Mucosa of descending colon (tissue), 3 donors: ENCODE measurements around the gene OR7A10. TPM values are rescaled to one million over a fixed set of nuclear protein-coding genes. Genes with fewer than 3 reads are reported as not detected.

Experiments
- ATAC-seq: fragments of 200-7000 bp; cut with Tn5 transposase; one replicate; pipeline ENCODE4 v1.9.1; 2020; ENCODE audit warnings: mild to moderate bottlenecking, moderate library complexity
- DNase-seq, 3 donors: peaks; one replicate each; pipeline ENCODE4 v3.0.0-alpha.2; 2020
- H3K36me3 ChIP-seq: fragments of 200-600 bp; one replicate; pipeline ENCODE4 v1.8.0; 2021; ENCODE audit warnings: low read depth, mild to moderate bottlenecking
- H3K4me1 ChIP-seq: fragments of 200-600 bp; one replicate; pipeline ENCODE4 v1.8.0; 2021; ENCODE audit warnings: low read depth, mild to moderate bottlenecking
- H3K4me3 ChIP-seq: fragments of 200-600 bp; one replicate; pipeline ENCODE4 v1.8.0; 2021; ENCODE audit warnings: mild to moderate bottlenecking
- H3K9me3 ChIP-seq: fragments of 200-600 bp; one replicate; pipeline ENCODE4 v1.8.0; 2021; ENCODE audit warnings: mild to moderate bottlenecking
- intact Hi-C, 2 donors: fragments of 100-400 bp; cut with DNase I in 1 of 2; cut with micrococcal nuclease in 1 of 2; formaldehyde crosslinking; loops; one replicate each; pipeline versions ENCODE4 v1.11.0 to v1.11.1; 2022; cut with DNase I, micrococcal nuclease
- long read RNA-seq, 2 donors: library from polyadenylated mRNA; unstranded; transcript quantifications; one replicate each; pipeline ENCODE4 v2.0.0, GENCODE V29; 2019 to 2021
- total RNA-seq, 3 donors: library from RNA; stranded (reverse); fragmentation: NEBNext Ultra II Directional in 2 of 3; extraction: Animal tissue kit (Norgen Biotek cat#: 25700) in 2 of 3; gene quantifications; one replicate each; pipeline versions ENCODE4 v1.2.1 to v1.2.4, GENCODE V29; 2021 to 2023
- TF ChIP-seq, protein P1 (sequence below): fragments of 200-600 bp; IDR thresholded peaks from one replicate; pipeline ENCODE4 v1.8.0; 2022; ENCODE audit warnings: antibody characterized with exemption, mild to moderate bottlenecking
- donor health status: DM: no; HTN: no; CAD: no; lungs with moderate emphysema.
- donor health status: DM: no; HTN: no; CAD: no.
- donor health status: DM: no; HTN: yes; CAD: no.

OR7A10 gene
- total RNA-seq, result not detected
- long read RNA-seq, donor 1, result 0 reads
- long read RNA-seq, donor 2, result 0 reads

- H3K36me3 ChIP-seq, result no peaks in the 10 kb centered on the region
- TF ChIP-seq, protein P1, sequence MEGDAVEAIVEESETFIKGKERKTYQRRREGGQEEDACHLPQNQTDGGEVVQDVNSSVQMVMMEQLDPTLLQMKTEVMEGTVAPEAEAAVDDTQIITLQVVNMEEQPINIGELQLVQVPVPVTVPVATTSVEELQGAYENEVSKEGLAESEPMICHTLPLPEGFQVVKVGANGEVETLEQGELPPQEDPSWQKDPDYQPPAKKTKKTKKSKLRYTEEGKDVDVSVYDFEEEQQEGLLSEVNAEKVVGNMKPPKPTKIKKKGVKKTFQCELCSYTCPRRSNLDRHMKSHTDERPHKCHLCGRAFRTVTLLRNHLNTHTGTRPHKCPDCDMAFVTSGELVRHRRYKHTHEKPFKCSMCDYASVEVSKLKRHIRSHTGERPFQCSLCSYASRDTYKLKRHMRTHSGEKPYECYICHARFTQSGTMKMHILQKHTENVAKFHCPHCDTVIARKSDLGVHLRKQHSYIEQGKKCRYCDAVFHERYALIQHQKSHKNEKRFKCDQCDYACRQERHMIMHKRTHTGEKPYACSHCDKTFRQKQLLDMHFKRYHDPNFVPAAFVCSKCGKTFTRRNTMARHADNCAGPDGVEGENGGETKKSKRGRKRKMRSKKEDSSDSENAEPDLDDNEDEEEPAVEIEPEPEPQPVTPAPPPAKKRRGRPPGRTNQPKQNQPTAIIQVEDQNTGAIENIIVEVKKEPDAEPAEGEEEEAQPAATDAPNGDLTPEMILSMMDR, result no peak
- H3K4me3 ChIP-seq, result no peak within 1 kb of the TSS
- H3K4me1 ChIP-seq, result no peaks in the 10 kb centered on the region
- intact Hi-C loops, result no loop called here
- no peak for DNase-seq
- no peaks in the 10 kb centered on the region for H3K9me3 ChIP-seq
- no peak for ATAC-seq
Observed at GRCh38 chr19:14848822-14849221, at the start of gene OR7A10. Gene OR7A10 (minus strand): TSS chr19:14848922. CDS start chr19:14841877, 7,045 bp downstream.

GRCh38 chr19:14890643-14891379 lies 42.1 kb upstream of the OR7A10 start:
- peak in 1 of 3 donors; percentile 6 for DNase-seq
- Histone ChIP-seq H3K36me3 (no peaks in the 10 kb centered on the region), H3K4me3 (no peak overlapping the region), H3K4me1 (no peaks in the 10 kb centered on the region), H3K9me3 (no peaks in the 10 kb centered on the region)
- no peak for ATAC-seq
- intact Hi-C loops, result no loop called here
- TF ChIP-seq, protein P1, result no peak

DNA sequence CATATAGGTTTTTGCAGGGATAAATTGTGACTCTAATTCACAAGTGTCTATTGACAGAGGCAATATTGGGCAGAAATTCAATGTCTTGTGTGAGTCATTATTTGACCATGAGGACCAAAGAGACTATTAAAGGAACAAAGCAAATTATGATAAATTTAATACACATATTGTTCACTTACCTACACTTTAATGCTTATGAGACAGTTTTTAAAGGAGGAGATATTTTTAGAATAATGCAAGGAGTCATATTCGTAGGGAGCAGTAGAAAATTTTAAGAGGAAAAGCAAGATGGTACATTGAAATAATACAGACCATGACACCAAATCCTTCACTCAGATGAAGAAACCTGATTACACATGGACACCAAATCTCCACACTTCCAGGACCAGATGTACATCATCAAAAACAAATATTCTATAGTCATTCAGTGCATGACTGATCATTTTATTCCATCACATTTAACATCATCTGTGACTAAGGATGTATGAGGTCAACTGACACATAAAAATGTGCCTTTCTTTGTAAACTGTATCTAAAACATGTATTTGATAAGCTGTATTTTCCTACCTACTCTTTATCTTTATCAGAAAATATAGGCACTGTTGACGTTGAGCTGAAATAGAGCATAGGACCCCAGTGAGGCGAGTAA lies 41.4 kb upstream of the OR7A10 start:
- H3K4me3 ChIP-seq, result no peak overlapping the region
- no peaks in the 10 kb centered on the region for H3K4me1 ChIP-seq
- H3K36me3 ChIP-seq, result no peaks in the 10 kb centered on the region
- DNase-seq, result no peak
- intact Hi-C loops, result no loop called here
- TF ChIP-seq, protein P1, result no peak
- no peak for ATAC-seq
- H3K9me3 ChIP-seq, result no peaks in the 10 kb centered on the region

GRCh38 chr19:14886032-14886431 lies 37.3 kb upstream of the OR7A10 start, which contains the start of gene OR7A17:
Gene OR7A17 (minus strand): TSS chr19:14886132. CDS start chr19:14881355, 4,777 bp downstream.
- intact Hi-C loops, result no loop called here
- no peaks in the 10 kb centered on the region for H3K36me3 ChIP-seq
- DNase-seq (no peak), ATAC-seq (no peak)
- H3K4me3 ChIP-seq, result no peak within 1 kb of the TSS
- TF ChIP-seq, protein P1, result no peak
- no peaks in the 10 kb centered on the region for H3K9me3 ChIP-seq
- no peaks in the 10 kb centered on the region for H3K4me1 ChIP-seq

DNA sequence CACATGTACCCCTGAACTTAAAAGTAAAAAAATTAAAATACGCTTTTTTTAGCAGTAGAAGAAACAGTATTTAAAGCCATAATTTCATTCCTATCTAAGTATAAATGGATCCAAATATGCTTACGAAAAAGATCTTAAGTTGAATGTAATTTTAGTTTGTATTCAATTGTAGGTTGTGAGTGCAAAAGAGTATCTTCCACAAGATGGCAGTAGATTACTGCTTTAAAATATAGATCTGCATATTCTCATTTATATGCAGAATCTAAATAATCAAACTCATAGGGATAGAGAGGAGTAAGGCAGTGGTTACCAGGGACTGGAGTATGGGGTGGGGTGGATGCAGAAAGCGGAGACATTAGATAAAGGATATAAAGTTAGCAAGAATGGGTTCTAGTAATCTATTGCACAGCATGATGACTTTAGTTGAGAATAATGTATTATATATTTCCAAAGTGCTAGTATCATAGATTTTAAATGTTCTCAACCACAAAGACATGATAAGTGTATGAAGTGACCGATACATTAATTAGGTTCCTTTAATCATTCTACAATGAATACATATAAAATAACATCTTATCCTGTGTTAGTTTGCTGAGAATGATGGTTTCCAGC lies 23.0 kb upstream of the OR7A10 start:
- no peak for DNase-seq
- ATAC-seq, result no peak
- H3K4me1 ChIP-seq, result no peaks in the 10 kb centered on the region
- intact Hi-C loops, result no loop called here
- H3K4me3 ChIP-seq, result no peak overlapping the region
- no peaks in the 10 kb centered on the region for H3K9me3 ChIP-seq
- TF ChIP-seq, protein P1, result no peak
- H3K36me3 ChIP-seq, result no peaks in the 10 kb centered on the region
